Aorta (tissue), 5 donors: ENCODE results near the gene TMEM181. TPM values are rescaled to one million over a fixed set of nuclear protein-coding genes. Genes with fewer than 3 reads are reported as not detected.
A peak's percentile ranks its signal among the peaks of the same experiment; 100 is the strongest.
"Not testable (repeated sequence)": the region's sequence is repeated elsewhere in the genome, so short reads cannot be mapped to it uniquely, and the experiment has no call there.

Experiments
- ATAC-seq: fragments of 200-7000 bp; cut with Tn5 transposase; one replicate; pipeline ENCODE4 v1.9.1; 2022; ENCODE audit warnings: moderate library complexity; ENCODE audit not compliant: low FRiP score
- DNase-seq, 2 donors: peaks; one replicate each; pipeline ENCODE4 v3.0.0-alpha.2; 2020
- H3K27ac ChIP-seq, 2 donors: one replicate each; pipeline ENCODE4 v1.5.1; 2013; ENCODE audit warnings: low read length in 2 of 2, mild to moderate bottlenecking in 2 of 2, moderate library complexity in 2 of 2, control low read depth in 1 of 2, inconsistent platforms in 1 of 2, low read depth in 1 of 2
- H3K27me3 ChIP-seq, 2 donors: one replicate each; pipeline ENCODE4 v1.6.1; 2013; ENCODE audit warnings: control low read depth in 1 of 2, low read length in 1 of 2, mild to moderate bottlenecking in 1 of 2, moderate library complexity in 1 of 2; ENCODE audit not compliant: insufficient read depth in 2 of 2, control insufficient read depth in 1 of 2
- H3K36me3 ChIP-seq, 2 donors: one replicate each; pipeline ENCODE4 v1.6.1; 2013; ENCODE audit warnings: control low read depth in 1 of 2, low read length in 1 of 2, mild to moderate bottlenecking in 1 of 2; ENCODE audit not compliant: insufficient read depth in 2 of 2, control insufficient read depth in 1 of 2
- H3K4me1 ChIP-seq, 2 donors: one replicate each; pipeline ENCODE4 v1.6.1; 2013; ENCODE audit warnings: low read length in 2 of 2, control low read depth in 1 of 2, mild to moderate bottlenecking in 1 of 2, moderate library complexity in 1 of 2; ENCODE audit not compliant: insufficient read depth in 2 of 2, control insufficient read depth in 1 of 2
- H3K4me3 ChIP-seq, 2 donors: one replicate each; pipeline ENCODE4 v1.5.1; 2013; ENCODE audit warnings: low read length in 2 of 2, control low read depth in 1 of 2, mild to moderate bottlenecking in 1 of 2
- H3K9me3 ChIP-seq: one replicate; pipeline ENCODE4 v1.6.1; 2013; ENCODE audit warnings: mild to moderate bottlenecking, low read length; ENCODE audit not compliant: control insufficient read depth
- WGBS, 2 donors: extraction: QIAGEN DNeasy Blood & Tissue Kit; methylation state at CpG; one replicate each; pipeline ENCODE4 v1.1.7; 2013; 5-methylcytosine and 5-hydroxymethylcytosine counted together
- intact Hi-C, 2 donors: fragments of 100-400 bp; cut with DNase I; formaldehyde crosslinking; loops; one replicate each; pipeline versions ENCODE4 v1.14.2 to v1.15.0; 2022
- polyA plus RNA-seq, 2 donors: library from polyadenylated mRNA; stranded (reverse); fragments of 200-250 nt; gene quantifications; one replicate each; pipeline ENCODE4 v1.2.3, GENCODE V29; 2013
- total RNA-seq, 2 donors: library from RNA; stranded (reverse); fragmentation: NEBNext Ultra II Directional; extraction: Animal tissue kit (Norgen Biotek cat#: 25700); gene quantifications; one replicate each; pipeline ENCODE4 v1.2.1, GENCODE V29; 2021
- donor health status: healthy with polysubstance abuse.
- donor health status: Bipolar disorder and iron deficiency.
- donor health status: DM: no; HTN: no; CAD: no.
- donor health status: DM: no; HTN: no; CAD: no.
- donor health status: DM: yes; HTN: yes; CAD: no.

Gene TMEM181
- total and polyA plus RNA-seq, 4 donors = 7.4 to 25.9 (median 17.9) TPM

GRCh38 chr6:158649289-158650143, 89.6 kb downstream of the TMEM181 start, which contains the start of gene SYTL3:
Gene SYTL3, plus strand, starts transcription at chr6:158650054. Its CDS starts 13,215 bp downstream, at chr6:158663269.
- Histone ChIP-seq H3K27me3 (no peaks in the 10 kb centered on the region), H3K27ac (no peak within 1 kb of the TSS), H3K9me3 (no peaks in the 10 kb centered on the region), H3K4me1 (no peaks in the 10 kb centered on the region), H3K4me3 (no peak within 1 kb of the TSS), H3K36me3 (no peaks in the 10 kb centered on the region)
- intact Hi-C loops = no loop called here
- ATAC-seq (no peak), DNase-seq (peak in 1 of 2 donors; percentile 80)
- WGBS, 2 donors = 57 to 60% methylated on average over 15 of the region's 15 CpGs

DNA sequence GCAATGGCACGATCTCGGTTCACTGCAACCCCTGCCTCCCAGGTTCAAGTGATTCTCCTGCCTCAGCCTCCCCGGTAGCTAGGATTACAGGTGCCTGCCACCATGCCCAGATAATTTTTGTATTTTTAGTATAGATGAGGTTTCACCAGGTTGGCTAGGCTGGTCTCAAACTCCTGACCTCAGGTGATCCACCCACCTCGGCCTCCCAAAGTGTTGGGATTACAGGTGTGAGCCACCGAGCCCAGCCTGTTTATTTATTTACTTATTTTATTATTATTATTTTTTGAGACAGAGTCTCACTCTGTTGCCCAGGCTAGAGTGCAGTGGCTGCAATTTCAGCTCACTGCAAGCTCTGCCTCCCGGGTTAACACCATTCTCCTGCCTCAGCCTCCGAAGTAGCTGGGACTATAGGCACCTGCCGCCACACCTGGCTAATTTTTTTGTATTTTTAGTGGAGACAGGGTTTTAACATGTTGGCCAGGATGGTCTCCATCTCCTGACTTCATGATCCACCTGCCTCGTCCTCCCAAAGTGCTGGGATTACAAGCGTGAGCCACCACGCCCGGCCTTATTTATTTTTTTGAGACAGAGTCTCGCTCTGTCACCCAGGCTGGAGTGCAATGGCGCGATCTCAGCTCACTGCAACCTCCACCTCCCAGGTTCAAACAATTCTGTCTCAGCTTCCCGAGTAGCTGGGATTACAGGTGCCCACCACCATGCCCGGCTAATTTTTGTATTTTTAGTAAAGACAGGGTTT, 92.3 kb downstream of the TMEM181 start:
- intact Hi-C loops, H3K27me3 ChIP-seq, H3K9me3 ChIP-seq, DNase-seq, H3K36me3 ChIP-seq, H3K4me1 ChIP-seq, ATAC-seq, H3K27ac ChIP-seq, H3K4me3 ChIP-seq: not testable (repeated sequence)
- WGBS, 2 donors = 84 to 99% methylated on average over 17 of the region's 17 CpGs

DNA sequence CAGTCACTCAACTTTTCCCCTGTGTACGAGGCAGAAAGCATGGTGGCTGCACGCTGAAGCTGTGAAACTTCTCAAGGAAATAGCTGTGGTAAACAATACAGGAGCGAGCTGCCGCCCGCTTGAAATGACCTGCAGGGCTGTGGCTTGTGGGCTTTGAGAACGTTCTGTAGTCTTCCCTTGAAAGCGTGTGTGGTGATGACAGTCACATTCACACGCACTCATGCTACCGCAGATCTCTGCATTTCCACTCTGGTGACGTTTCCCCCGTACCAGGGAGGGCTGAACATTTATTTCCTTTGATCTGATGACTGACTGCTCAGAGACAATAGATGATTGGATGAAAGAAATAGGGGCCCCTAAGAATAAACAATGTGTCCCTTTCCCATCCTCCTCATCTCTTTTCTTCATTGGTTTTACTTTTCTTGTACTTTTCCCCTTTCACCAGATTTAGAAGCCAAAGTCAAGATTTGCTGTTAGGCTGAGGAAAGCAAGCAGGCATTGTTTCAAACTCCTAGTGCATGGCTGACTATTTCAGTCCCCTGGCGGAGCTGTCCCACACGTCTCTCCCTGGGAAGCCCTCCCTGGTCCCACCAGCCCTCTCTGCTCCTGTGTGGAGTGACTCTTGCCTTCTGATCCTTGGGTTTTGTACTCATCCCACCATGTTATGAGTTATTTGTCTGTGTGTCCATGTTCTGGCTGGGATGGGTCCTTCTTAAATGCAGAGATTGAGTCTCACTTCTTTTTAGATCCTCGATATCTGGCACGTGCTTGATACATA, 93.9 kb downstream of the TMEM181 start:
- H3K27ac ChIP-seq = no peak overlapping the region
- H3K9me3 ChIP-seq = no peaks in the 10 kb centered on the region
- WGBS, 2 donors = 61 to 68% methylated on average over 15 of the region's 15 CpGs
- no peak overlapping the region for H3K4me3 ChIP-seq
- no peaks in the 10 kb centered on the region for H3K27me3 ChIP-seq
- intact Hi-C loops = no loop called here
- ATAC-seq = peak; percentile 38
- no peaks in the 10 kb centered on the region for H3K4me1 ChIP-seq
- peak in 1 of 2 donors; percentile 58 for DNase-seq
- no peaks in the 10 kb centered on the region for H3K36me3 ChIP-seq

- ATAC-seq (peak; percentile 85), DNase-seq (peak in 1 of 2 donors; percentile 89)
- intact Hi-C loops = no loop called here
- Histone ChIP-seq H3K9me3 (no peaks in the 10 kb centered on the region), H3K36me3 (no peaks in the 10 kb centered on the region), H3K4me3 (no peak overlapping the region), H3K27ac (no peak overlapping the region), H3K27me3 (no peaks in the 10 kb centered on the region), H3K4me1 (no peaks in the 10 kb centered on the region)
- 44 to 51% methylated on average over 6 of the region's 6 CpGs for WGBS, 2 donors
Observed at GRCh38 chr6:158654498-158654897, 94.6 kb downstream of the TMEM181 start.

DNA sequence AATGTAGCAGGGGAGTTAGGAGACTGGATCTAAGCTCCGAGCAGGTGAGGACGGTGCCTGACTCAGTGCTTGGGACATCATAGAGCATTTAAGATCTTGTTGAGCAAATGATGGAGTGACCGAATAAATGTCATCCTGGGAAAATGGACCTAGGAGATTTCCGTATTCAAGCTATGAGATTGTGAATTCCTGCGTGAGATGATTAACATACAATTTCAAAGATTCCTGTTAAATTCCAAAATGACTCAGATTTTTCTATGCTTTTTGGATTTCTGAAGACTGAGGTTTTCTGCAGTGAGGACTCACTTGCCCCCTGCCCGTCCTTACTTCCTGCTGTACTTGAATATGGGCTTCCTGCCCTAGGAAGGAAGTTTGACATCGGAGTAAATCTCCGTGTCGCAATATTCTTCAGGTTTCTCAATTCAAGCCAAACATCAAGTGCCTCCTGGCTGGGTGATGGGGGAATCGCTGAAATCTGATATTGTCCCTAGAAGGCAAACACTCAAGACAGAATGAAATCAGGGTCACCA, 95.1 kb downstream of the TMEM181 start:
- Histone ChIP-seq H3K27me3 (no peaks in the 10 kb centered on the region), H3K27ac (no peak overlapping the region), H3K4me3 (no peak overlapping the region), H3K36me3 (no peaks in the 10 kb centered on the region), H3K4me1 (no peaks in the 10 kb centered on the region), H3K9me3 (no peaks in the 10 kb centered on the region)
- intact Hi-C loops = no loop called here
- no peak for DNase-seq
- 90 to 91% methylated on average over 10 of the region's 10 CpGs for WGBS, 2 donors
- ATAC-seq = no peak

- no peak overlapping the region for H3K4me3 ChIP-seq
- WGBS, 2 donors = 88 to 90% methylated on average over 22 of the region's 22 CpGs
- H3K27ac ChIP-seq = no peak overlapping the region
- DNase-seq = no peak
- no peaks in the 10 kb centered on the region for H3K27me3 ChIP-seq
- ATAC-seq = no peak
- no peaks in the 10 kb centered on the region for H3K36me3 ChIP-seq
- no peaks in the 10 kb centered on the region for H3K4me1 ChIP-seq
- no peaks in the 10 kb centered on the region for H3K9me3 ChIP-seq
- intact Hi-C loops = no loop called here
Observed at GRCh38 chr6:158655569-158656450, 95.9 kb downstream of the TMEM181 start.

DNA sequence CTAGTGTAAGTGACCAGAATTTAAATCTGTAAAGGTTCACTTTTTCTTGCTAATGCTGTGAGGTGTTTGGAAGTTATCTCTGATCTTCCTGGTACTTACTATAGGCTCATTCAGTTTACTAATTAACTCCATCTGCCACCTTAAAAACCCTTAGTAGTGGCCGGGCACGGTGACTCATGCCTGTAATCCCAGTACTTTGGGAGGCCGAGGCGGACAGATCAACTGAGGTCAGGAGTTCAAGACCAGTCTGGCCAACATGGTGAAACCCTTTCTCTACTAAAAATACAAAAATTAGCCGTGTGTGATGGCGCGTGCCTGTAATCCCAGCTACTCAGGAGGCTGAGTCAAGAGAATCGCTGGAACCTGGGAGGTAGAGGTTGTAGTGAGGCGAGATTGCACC, 97.1 kb downstream of the TMEM181 start:
- H3K9me3 ChIP-seq, H3K4me1 ChIP-seq, ATAC-seq, intact Hi-C loops, H3K4me3 ChIP-seq, H3K36me3 ChIP-seq, DNase-seq, H3K27me3 ChIP-seq, H3K27ac ChIP-seq: not testable (repeated sequence)
- WGBS, 2 donors = 86 to 87% methylated on average over 9 of the region's 9 CpGs
